BE2C (cell line): Measurements from ENCODE around the gene CCDC3.

Source experiments
- DNase-seq: peaks from one replicate; pipeline ENCODE4 v3.0.0-alpha.2; 2020
- H3K27me3 ChIP-seq: fragments of 250-450 bp; sonication (Bioruptor Pico); 2 replicates; pipeline ENCODE4 v1.5.1; 2020; ENCODE audit warnings: mild to moderate bottlenecking
- H3K36me3 ChIP-seq: fragments of 250-450 bp; sonication (Bioruptor Pico); 2 replicates; pipeline ENCODE4 v1.5.1; 2020; ENCODE audit warnings: mild to moderate bottlenecking
- H3K4me1 ChIP-seq: fragments of 250-450 bp; sonication (Bioruptor Pico); 2 replicates; pipeline ENCODE4 v1.5.1; 2020
- H3K4me3 ChIP-seq: 2 replicates; pipeline ENCODE4 v1.5.1; 2011; ENCODE audit warnings: low read depth, low read length
- H3K9me3 ChIP-seq: fragments of 250-450 bp; sonication (Bioruptor Pico); 2 replicates; pipeline ENCODE4 v1.5.1; 2020
- TF ChIP-seq, protein P1 (sequence below): IDR thresholded peaks from 2 replicates; pipeline ENCODE4 v1.5.1; 2012; ENCODE audit warnings: mild to moderate bottlenecking, low read depth, low read length

The CCDC3 gene

DNA sequence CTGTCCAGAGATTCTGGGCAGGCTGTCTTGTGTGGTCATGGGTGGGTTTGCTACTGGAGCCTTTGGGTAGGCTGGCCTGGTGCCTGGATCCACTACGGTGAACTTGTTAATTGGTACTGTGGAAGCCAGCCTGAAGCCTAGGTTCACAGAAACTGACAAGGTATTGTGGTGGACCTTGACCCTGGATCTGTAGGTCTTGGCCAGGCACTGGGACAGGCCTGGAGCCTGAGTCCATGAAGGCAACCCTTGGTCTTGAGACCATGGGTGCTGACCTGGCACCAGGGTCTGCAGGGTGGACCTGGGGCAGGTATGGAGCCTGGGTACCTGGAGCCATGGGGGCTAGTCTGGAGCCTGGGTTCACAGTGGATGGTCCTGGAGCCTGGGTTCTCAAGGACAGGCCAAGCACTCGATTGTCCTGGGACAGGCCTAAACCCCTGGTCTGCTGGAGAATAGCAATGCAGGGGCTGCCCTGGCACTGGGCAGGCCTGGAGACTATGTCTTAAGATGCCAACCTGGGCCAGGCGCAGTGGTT lies 85.8 kb downstream of the CCDC3 start:
- TF ChIP-seq, protein P1, sequence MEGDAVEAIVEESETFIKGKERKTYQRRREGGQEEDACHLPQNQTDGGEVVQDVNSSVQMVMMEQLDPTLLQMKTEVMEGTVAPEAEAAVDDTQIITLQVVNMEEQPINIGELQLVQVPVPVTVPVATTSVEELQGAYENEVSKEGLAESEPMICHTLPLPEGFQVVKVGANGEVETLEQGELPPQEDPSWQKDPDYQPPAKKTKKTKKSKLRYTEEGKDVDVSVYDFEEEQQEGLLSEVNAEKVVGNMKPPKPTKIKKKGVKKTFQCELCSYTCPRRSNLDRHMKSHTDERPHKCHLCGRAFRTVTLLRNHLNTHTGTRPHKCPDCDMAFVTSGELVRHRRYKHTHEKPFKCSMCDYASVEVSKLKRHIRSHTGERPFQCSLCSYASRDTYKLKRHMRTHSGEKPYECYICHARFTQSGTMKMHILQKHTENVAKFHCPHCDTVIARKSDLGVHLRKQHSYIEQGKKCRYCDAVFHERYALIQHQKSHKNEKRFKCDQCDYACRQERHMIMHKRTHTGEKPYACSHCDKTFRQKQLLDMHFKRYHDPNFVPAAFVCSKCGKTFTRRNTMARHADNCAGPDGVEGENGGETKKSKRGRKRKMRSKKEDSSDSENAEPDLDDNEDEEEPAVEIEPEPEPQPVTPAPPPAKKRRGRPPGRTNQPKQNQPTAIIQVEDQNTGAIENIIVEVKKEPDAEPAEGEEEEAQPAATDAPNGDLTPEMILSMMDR: no peak
- H3K4me1 ChIP-seq: no peaks in the 10 kb centered on the region
- H3K27me3 ChIP-seq: no peaks in the 10 kb centered on the region
- no peak overlapping the region for H3K4me3 ChIP-seq
- no peak for DNase-seq
- no peaks in the 10 kb centered on the region for H3K9me3 ChIP-seq
- no peaks in the 10 kb centered on the region for H3K36me3 ChIP-seq

DNA sequence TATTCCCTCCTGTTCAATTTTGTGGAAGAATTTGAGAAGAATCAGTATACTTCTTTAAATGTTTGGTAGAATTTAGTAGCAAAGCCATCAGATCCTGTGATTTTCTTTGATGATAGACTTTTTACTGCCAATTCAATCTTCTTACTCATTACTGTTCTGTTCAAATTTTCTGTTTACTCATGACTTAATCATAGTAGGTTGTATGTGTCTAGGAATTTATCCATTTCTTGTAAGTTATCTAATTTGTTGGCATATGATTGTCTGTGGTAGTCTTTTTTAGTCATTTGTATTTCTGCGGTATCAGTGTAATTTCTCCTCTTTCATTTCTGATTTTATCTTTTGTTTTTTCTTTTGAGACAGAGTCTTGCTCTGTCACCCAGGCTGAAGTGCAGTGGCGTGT lies 87.4 kb downstream of the CCDC3 start:
- Histone ChIP-seq H3K4me1 (no peaks in the 10 kb centered on the region), H3K36me3 (no peaks in the 10 kb centered on the region), H3K27me3 (no peaks in the 10 kb centered on the region), H3K4me3 (no peak overlapping the region), H3K9me3 (no peaks in the 10 kb centered on the region)
- DNase-seq: no peak
- TF ChIP-seq, protein P1: no peak

DNA sequence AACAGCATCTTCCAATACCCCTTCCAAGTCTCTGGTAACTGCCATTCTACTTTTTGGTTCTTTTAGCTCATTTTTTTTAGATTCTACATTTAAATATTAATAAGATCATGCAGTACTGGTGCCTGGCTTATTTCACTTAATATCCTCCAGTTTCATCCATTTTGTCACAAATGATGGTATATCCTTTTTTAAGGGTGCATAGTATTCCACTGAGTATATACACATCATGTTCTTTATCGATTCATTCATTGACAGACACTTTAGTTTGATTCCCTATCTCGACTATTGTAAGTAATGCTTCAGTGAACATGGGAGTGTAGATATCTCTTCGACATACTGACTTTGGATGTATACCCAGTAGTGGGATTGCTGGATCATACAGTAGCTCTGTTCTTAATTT lies 89.7 kb downstream of the CCDC3 start:
- H3K27me3 ChIP-seq: no peaks in the 10 kb centered on the region
- DNase-seq: no peak
- H3K4me3 ChIP-seq: no peak overlapping the region
- TF ChIP-seq, protein P1: no peak
- H3K4me1 ChIP-seq: no peaks in the 10 kb centered on the region
- H3K9me3 ChIP-seq: no peaks in the 10 kb centered on the region
- no peaks in the 10 kb centered on the region for H3K36me3 ChIP-seq

DNA sequence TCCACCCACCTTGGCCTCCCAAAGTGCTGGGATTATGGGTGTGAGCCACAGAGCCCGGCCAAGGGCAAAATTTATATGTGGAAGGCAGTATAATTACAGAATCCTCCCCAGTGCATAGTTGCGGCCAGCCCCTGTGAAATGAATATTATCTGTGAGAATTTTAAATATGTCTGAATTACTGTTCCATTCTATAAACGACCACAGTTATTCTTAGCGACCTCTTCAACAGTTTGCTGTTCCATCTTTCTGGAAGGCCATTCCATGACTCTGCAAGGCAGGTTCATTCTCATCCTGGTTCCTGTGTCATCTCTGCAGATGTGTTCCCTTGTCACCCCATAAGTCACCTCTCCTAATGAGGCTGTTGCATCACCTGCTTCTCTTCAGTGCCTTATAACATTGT lies 90.7 kb downstream of the CCDC3 start:
- TF ChIP-seq, protein P1: no peak
- Histone ChIP-seq H3K36me3 (no peaks in the 10 kb centered on the region), H3K9me3 (no peaks in the 10 kb centered on the region), H3K4me1 (no peaks in the 10 kb centered on the region), H3K27me3 (no peaks in the 10 kb centered on the region), H3K4me3 (no peak overlapping the region)
- DNase-seq: no peak

DNA sequence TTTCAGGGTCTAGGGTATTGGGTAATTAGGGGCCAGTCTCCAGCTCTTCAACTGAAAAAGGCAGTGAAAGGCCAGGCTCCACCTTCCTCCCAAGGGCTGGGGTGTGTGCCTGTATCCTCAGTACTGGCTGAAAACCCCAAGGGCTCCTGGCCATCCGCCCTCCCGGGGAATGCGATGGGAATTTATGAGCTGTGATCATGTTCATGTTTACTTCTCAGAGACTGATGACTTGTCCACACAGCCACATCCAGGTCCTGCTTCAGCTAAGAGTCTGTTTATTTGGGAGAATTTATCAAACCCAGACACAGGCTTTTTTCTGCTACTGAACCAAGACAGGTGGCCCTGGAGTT lies 91.7 kb downstream of the CCDC3 start:
- H3K36me3 ChIP-seq: no peaks in the 10 kb centered on the region
- no peaks in the 10 kb centered on the region for H3K4me1 ChIP-seq
- no peak overlapping the region for H3K4me3 ChIP-seq
- H3K27me3 ChIP-seq: no peaks in the 10 kb centered on the region
- DNase-seq: no peak
- TF ChIP-seq, protein P1: no peak
- H3K9me3 ChIP-seq: no peaks in the 10 kb centered on the region

DNA sequence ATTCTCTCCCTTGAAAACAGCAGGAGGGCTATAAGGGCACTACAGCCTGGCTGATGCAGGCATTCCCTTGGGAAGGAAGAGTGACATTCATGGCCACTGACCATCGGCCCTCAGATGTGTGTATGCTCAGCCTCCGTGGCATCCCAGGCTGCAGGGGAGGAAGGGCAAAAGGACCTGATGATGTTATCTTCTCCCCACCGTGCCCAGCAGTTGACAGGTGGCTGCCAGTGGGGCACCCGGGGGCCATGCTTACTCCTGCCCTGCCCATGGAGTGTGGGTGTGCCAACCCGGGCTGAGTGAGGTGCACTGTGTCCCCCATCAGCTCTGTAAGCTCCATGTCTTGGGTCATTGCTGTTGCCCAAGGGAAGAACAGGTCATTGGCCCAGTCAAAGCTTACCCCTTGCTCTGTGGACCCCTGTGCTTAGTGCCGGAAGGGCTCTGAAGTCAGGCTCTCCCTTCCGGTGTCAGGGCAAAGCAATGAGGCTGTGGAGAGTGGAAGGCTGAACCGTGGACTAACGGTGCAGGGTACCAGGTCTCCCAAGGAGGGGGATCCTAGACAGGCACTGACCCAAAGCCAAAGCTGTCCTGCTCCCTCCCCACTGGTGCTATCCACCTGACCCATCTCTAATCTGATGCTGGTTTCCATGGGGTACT lies 92.2 kb downstream of the CCDC3 start:
- Histone ChIP-seq H3K4me1 (no peaks in the 10 kb centered on the region), H3K9me3 (no peaks in the 10 kb centered on the region), H3K36me3 (no peaks in the 10 kb centered on the region), H3K27me3 (no peaks in the 10 kb centered on the region), H3K4me3 (no peak overlapping the region)
- TF ChIP-seq, protein P1: no peak
- no peak for DNase-seq
